ENCODE measurements around the gene BLCAP.

The BLCAP gene

DNA sequence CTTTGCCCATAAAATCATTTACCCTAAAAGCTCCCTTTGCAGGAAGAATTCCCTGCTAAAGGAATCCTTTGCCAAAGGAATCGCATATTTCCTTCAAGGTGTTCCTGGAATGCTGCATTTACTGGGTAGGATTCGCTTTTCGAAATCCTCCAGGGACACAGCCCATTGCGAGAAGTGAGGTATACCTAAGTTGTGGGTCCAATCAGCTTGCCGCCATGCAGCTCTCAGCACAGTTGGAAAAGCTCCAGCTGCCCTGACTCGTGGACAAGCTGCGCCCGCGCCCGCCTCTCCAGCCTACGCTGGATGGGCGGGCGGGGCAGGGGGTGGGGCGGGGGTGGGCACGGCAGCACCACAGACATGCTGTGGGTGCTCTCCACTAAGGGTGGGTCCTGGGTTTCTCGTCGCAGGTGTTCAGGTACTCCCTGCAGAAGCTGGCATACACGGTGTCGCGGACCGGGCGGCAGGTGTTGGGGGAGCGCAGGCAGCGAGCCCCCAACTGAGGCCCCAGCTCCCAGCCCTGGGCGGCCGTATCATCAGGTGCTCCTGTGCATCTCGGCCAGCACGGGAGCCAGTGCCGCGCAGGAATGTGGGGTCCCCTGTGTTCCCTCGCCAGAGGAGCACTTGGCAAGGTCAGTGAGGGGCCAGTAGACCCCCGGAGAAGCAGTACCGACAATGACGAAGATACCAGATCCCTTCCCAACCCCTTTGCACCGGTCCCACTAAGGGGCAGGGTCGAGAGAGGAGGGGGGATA is 5.2 kb downstream of the BLCAP start:
- Histone ChIP-seq H3K4me3 (no peak overlapping the region), H3K27me3 (ENCODE audit: low read depth) (no peaks in the 10 kb centered on the region), H3K36me3 (replicated peaks) (peaks cover 2% of the 10 kb centered on the region), H3K9me3 (no peaks in the 10 kb centered on the region), H3K4me1 (peaks cover 7% of the 10 kb centered on the region; the same call in 1 of the 2 replicates)
- in situ Hi-C loops (cut with MboI; ENCODE audit: low sequenced_read_pairs): no loop called here
- DNase-seq (ENCODE audit: low spot score in 2 of 2): no peak

DNA sequence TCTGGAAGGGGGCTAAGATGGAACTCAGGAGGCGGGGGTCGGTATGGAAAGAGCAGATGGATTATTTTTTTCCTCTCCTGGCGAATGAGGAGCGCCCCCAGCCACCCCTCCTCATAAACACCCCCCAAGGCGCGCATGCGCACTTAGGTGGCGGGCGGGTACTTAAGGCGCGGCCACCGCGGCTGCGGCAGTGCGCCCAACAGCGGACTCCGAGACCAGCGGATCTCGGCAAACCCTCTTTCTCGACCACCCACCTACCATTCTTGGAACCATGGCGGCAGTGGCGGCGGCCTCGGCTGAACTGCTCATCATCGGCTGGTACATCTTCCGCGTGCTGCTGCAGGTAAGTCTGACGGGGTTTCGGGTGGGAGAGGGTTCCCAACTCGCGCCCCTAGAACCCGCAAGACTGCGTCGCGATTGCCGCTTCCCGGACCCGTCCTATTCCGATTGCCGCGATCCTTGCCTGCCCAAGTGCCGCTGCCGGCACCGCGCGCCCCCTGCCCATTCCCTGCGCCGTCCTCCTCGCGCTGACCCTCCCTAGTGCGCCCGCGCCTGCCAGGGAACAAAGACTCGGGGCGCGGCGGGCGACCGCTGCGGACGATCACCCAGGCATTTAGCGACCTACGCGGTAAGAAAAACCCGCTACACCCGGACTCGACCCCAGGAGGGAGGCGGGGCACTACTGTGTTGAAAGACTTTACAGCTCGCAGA is 6.5 kb downstream of the BLCAP start, which contains the start of gene NNAT:
NNAT (plus strand) TSS at position 190 of the 711 bp plus-strand sequence; CDS start at position 272, 82 bp downstream.
- peaks cover 3% of the 10 kb centered on the region; the same call in 1 of the 2 replicates for H3K4me1 ChIP-seq
- in situ Hi-C loops (cut with MboI; ENCODE audit: low sequenced_read_pairs): no loop called here
- H3K9me3 ChIP-seq: no peaks in the 10 kb centered on the region
- H3K36me3 ChIP-seq (replicated peaks): peaks cover 2% of the 10 kb centered on the region; the same call in 1 of the 2 replicates
- no peak within 1 kb of the TSS for H3K4me3 ChIP-seq
- no peaks in the 10 kb centered on the region for H3K27me3 ChIP-seq (ENCODE audit: low read depth)
- no peak for DNase-seq (ENCODE audit: low spot score in 2 of 2)

DNA sequence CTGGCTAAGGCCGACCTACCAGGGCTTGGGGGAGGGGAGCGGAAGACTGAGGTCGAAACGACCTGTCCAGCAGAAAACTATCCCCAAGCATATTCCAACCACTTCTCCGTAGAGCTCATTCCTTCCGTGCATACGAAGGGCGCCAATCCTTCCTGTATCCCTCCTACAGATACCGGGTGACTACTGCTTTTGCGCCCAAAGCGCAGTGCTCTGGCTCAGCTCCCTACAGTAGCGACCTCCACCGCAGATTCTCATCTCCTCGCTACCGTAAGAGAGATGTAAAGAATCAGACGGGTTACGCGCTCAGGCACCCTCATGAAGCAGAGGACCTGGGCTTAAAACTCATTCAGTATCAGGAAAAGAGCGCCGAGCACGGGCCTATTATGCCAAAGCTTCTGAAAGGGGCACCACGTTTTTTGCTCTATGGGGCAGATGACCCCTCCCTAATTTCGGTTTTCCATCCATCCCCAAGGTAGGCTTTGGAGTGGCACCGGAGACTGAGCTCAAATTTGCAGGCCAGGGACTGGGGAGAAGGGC is 7.2 kb downstream of the BLCAP start:
- Histone ChIP-seq H3K36me3 (replicated peaks) (peaks cover 7% of the 10 kb centered on the region), H3K4me3 (no peak overlapping the region), H3K9me3 (no peaks in the 10 kb centered on the region), H3K27me3 (ENCODE audit: low read depth) (no peaks in the 10 kb centered on the region), H3K4me1 (no peaks in the 10 kb centered on the region)
- in situ Hi-C loops (cut with MboI; ENCODE audit: low sequenced_read_pairs): no loop called here
- DNase-seq (ENCODE audit: low spot score in 2 of 2): no peak

DNA sequence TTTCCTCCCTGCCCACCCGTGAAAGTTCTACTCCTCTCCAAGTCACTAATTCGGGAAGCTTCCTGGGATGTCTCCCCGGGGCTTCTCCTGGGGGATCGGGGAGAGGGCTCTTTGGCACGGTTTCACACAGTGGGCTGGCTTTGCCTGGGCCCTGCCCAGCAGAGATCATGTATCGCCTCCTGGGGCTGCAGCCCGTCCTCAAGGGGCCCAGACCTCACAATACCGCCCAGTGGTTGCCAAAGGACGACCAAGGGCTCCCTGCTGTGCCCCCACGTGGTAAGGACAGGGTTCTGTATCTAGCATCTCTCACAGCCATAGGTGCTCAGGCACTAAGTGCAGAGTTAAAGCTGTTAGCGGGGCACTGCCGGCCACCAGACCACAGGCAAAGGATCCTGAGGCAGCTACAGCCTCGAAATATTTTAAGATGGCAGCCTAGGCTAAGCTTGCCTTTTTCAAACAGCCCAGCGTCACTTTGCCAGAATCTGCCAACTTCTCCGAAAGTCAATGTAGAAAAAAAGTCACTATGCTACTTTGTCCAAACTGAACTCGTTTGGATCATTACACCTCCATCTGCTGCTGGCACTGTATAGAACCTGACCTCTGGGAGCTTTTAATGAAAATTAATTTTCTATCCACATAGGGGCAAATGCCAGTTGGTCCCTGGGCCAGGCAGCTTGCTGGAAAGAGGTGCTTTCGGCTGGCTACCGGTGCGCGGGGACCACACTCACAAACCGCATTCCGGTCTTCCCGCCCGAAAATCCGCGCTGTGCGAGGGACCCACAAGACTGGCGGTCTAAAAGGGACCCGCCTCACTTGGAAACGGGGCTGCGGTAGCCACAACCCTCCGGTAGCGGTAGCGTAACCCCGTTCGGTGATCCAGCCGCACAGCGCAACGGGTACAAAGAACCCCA is 7.9 kb downstream of the BLCAP start:
- H3K27me3 ChIP-seq (ENCODE audit: low read depth): no peaks in the 10 kb centered on the region
- in situ Hi-C loops (cut with MboI; ENCODE audit: low sequenced_read_pairs): no loop called here
- H3K4me3 ChIP-seq: no peak overlapping the region
- H3K4me1 ChIP-seq: no peaks in the 10 kb centered on the region
- no peaks in the 10 kb centered on the region for H3K9me3 ChIP-seq
- peaks cover 13% of the 10 kb centered on the region for H3K36me3 ChIP-seq (replicated peaks)
- DNase-seq (ENCODE audit: low spot score in 2 of 2): peak in 1 of 2 experiments; percentile 39

DNA sequence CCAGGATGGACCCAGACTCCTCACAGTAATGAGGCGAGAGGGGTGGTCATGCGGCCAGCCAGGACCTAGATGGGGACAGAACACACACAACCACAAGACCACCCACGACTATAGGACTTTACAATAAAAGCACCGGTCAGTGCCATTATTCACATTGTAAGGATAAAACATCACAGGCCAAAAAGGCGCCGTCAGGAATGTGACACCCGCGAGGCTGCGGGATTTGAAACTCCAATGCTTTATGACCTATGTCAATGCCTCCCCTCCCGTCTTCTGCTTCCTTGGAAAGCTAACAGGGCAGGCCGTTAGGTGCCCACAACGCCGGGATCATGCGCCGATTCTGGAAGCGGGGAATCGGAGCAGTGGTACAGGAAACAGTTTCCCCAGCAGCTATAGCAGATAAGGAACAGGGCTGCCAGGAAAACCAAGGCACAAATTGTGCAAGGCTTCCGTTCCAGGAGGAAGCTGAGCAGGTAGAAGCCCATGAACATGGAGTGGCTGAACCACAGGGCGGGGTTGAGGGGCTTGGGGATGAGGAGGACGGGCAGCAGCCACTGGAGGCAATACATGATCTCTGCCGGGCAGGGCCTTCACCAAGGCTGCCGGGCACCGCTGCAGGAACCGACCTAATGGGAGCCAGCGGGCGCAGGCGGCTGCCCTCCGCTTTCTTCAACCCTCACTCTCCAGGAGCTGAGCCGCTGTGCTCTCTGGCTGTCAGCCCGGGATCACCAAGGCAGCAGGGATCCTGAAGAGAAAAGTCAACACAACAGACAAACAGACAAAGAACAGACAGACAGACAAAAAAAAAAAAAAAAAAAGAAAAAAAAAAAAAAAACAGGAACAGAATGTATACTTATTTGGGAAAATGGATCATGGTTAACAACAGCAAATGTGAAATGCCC is 8.8 kb downstream of the BLCAP start:
- no peaks in the 10 kb centered on the region for H3K4me1 ChIP-seq
- peaks cover 14% of the 10 kb centered on the region for H3K36me3 ChIP-seq (replicated peaks)
- in situ Hi-C loops (cut with MboI; ENCODE audit: low sequenced_read_pairs): no loop called here

DNA sequence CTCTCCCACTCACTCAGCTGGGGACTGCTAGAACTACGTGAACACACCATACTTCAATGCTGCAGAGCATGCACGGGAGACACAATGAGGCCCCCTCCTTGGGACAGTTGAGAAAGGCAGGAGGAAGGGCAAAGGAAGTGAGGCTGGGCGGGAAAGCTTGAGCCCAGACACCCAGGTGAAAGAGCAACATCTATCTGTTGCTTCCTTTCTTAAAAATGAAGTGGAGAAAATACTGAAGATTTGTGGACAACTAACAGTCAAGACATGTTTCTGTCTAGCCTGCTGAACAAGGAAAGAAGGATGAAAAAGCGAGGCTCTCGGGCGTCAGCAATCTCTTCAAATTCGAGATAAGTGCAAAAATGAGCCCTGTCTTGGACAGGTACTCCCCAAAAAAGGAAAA is 9.6 kb downstream of the BLCAP start:
- Histone ChIP-seq H3K4me3 (no peak overlapping the region), H3K4me1 (no peaks in the 10 kb centered on the region), H3K36me3 (replicated peaks) (peaks cover 14% of the 10 kb centered on the region), H3K9me3 (no peaks in the 10 kb centered on the region), H3K27me3 (ENCODE audit: low read depth) (no peaks in the 10 kb centered on the region)
- in situ Hi-C loops (cut with MboI; ENCODE audit: low sequenced_read_pairs): no loop called here
- DNase-seq (ENCODE audit: low spot score in 2 of 2): no peak

More for the DNA sequence above, 8.8 kb downstream of the BLCAP start:
- no peaks in the 10 kb centered on the region for H3K27me3 ChIP-seq (ENCODE audit: low read depth)
- H3K4me3 ChIP-seq: no peak overlapping the region
- no peaks in the 10 kb centered on the region for H3K9me3 ChIP-seq
- DNase-seq (ENCODE audit: low spot score in 2 of 2): no peak

DNA sequence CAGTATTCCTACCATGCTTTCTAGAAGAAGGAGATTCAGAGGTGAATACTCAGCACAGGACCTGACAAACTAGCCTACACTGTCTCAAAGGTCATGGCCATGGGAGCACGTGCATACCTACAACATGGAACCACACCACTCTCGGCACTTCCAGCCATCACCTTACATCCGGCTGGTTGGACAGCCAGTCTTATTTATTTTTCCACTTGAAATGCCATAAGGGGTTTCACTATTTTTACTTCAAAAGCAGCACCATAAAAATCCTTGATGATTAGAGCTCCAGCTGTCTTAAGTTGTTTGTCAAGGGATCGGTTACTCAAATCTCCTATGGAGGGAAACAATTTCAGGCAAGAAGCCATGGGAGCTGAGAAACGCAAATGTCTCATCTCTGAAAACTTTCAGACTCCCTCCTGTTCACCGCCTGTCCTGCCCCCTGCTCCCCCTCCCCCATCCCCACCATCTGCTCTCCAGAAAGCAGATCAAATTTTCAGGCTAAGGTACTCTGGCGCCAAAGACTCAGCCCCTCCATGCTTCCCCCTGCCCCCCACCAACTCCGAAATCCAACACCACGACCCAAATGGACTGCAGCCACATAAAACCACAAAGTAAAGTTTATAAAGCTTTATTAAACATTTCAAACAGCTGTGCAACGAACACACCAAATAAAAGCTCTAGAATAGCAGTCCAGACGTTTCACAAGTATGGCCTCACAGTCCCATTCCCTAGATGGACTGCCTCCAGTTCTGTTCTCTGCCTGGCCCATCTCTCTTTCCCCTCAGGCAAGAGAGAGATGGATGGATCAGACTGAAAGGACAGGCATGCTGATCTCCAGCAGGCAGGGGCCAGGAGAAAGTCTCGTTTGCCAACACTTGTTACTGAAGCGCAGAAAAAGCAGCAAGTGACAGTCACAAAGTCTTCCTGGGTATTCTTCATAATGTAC is 10.6 kb downstream of the BLCAP start:
- in situ Hi-C loops (cut with MboI; ENCODE audit: low sequenced_read_pairs): no loop called here
- Histone ChIP-seq H3K9me3 (no peaks in the 10 kb centered on the region), H3K4me3 (no peak overlapping the region), H3K27me3 (ENCODE audit: low read depth) (no peaks in the 10 kb centered on the region), H3K36me3 (replicated peaks) (peaks cover 14% of the 10 kb centered on the region), H3K4me1 (no peaks in the 10 kb centered on the region)
- DNase-seq (ENCODE audit: low spot score in 2 of 2): no peak

DNA sequence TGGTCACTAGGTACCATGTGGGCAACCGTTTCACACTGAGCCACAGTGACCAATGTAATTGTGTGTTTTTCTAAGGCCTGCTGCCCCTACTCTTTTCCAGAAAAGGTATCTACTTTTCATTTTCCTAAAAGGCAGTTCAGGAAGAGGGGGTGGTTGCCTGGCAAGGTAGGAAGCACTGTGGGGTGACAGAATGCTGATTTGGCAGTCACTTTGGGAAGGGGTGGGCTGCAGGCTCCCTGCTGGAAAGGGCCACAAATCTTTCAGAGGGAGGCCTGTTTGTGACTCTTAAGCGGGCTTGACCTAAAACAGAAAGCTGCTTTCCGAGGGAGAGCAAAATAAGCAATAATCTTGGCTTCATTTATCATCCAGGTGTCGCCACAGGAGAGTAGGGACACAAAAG is 11.8 kb downstream of the BLCAP start:
- Histone ChIP-seq H3K27me3 (ENCODE audit: low read depth) (no peaks in the 10 kb centered on the region), H3K36me3 (replicated peaks) (peaks cover 12% of the 10 kb centered on the region), H3K4me3 (no peak overlapping the region), H3K4me1 (no peaks in the 10 kb centered on the region), H3K9me3 (no peaks in the 10 kb centered on the region)
- DNase-seq (ENCODE audit: low spot score in 2 of 2): no peak
- in situ Hi-C loops (cut with MboI; ENCODE audit: low sequenced_read_pairs): no loop called here

DNA sequence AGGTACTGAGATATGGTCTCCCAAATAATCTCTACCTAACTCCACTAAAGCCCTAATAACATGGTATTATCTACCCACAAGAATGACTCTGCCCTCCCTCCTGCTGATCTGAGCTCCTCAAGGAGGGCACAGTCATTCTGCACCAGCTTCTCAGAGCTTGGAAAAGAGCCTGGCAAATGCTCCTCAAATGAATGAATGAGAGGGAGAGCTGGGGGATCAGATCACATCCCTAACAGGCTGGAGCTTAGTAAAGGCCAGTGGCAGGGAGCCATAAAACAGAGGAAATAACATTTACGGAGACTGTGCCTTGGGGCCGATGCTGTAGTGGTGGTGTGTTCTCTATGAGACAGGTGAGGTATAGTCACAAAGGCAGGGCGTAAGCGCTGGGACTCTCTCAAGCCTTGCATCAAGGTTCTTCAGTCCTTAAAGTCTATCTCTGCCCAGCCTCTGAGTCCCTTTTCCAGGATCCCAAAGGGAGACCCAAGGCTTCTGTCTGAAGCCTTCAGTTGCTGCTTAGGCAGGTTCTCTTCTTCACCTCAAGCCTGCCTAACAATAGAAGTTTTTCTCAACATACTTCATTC is 13.8 kb downstream of the BLCAP start:
- H3K9me3 ChIP-seq: no peaks in the 10 kb centered on the region
- H3K4me3 ChIP-seq: no peak overlapping the region
- peaks cover 12% of the 10 kb centered on the region for H3K36me3 ChIP-seq (replicated peaks)
- H3K27me3 ChIP-seq (ENCODE audit: low read depth): no peaks in the 10 kb centered on the region
- no peaks in the 10 kb centered on the region for H3K4me1 ChIP-seq
- DNase-seq (ENCODE audit: low spot score in 2 of 2): no peak
- in situ Hi-C loops (cut with MboI; ENCODE audit: low sequenced_read_pairs): no loop called here

DNA sequence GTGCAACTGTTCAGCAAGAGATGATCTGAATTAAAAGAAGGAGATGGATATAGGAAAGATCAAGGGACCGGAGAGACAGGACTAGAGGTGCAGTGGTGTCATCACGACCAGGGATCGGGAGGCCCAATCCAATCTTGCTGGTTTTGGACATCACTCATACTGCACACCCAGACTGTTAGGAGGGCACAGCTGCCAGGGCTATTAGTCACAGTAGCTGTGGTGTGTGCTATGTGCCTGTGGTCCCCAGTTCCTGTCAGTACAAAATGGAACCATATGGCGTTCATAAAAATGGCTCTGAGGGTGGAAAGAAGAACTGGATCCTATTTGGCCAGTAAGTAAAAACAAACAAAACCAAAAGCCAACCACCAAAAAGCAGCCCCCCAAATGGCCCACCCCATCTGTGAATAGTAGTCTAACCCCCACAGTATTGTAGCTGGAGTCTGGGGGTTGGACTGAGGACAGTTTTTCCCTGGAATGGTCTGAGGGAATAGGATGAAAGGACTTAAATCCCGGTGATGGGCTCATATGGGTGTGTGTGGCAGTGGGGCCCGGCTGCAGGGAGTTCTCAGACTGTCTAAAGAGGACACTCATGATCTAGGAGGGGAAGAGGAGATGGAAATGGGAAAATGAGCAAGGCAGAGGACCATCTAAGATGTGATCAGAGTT is 15.9 kb downstream of the BLCAP start:
- H3K36me3 ChIP-seq (replicated peaks): peaks cover 12% of the 10 kb centered on the region
- no peak overlapping the region for H3K4me3 ChIP-seq
- H3K4me1 ChIP-seq: no peaks in the 10 kb centered on the region
- no peaks in the 10 kb centered on the region for H3K27me3 ChIP-seq (ENCODE audit: low read depth)
- H3K9me3 ChIP-seq: no peaks in the 10 kb centered on the region
- DNase-seq (ENCODE audit: low spot score in 2 of 2): no peak
- in situ Hi-C loops (cut with MboI; ENCODE audit: low sequenced_read_pairs): no loop called here

DNA sequence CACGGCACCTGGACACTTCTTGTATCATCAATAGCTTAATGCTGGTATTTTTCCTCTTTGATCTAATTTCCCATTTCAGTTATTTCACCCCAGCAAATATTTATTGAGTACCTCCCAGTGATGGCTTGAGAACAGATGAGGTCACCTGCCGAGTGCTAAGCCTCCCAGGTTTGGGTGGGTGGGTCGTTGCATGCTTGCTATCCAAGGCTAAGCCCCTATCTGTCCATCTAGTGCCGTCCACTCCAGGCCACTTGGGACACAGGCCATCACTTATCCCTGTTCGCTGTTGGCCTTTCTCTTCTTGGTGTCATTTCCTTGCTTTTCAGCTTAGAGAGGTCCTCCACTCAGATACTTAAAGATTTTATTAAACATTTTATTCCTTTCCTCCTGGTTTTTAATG is 17.4 kb downstream of the BLCAP start:
- H3K4me1 ChIP-seq: peaks cover 12% of the 10 kb centered on the region
- DNase-seq (ENCODE audit: low spot score in 2 of 2): no peak
- no peaks in the 10 kb centered on the region for H3K9me3 ChIP-seq
- H3K4me3 ChIP-seq: no peak overlapping the region
- in situ Hi-C loops (cut with MboI; ENCODE audit: low sequenced_read_pairs): no loop called here
- peaks cover 5% of the 10 kb centered on the region for H3K36me3 ChIP-seq (replicated peaks)
- no peaks in the 10 kb centered on the region for H3K27me3 ChIP-seq (ENCODE audit: low read depth)

Data from HAP-1 (cell line).